Measurements from ENCODE around the gene RASSF5. TPM values are rescaled to one million over a fixed set of nuclear protein-coding genes. Genes with fewer than 3 reads are reported as not detected.

RASSF5 gene
- total and polyA plus RNA-seq, 2 donors from 2014 or later, result 2.4 to 18.8 TPM

- DNase-seq (peak in 4 of 5 donors; percentile 75 to 88 (median 80)), FAIRE-seq (peak; percentile 29)
- H3K9ac ChIP-seq (ENCODE audit: low read length in 3 of 3), result no peak overlapping the region
- intact Hi-C loops (cut with DNase I), result no loop called here
- H3K27me3 ChIP-seq (ENCODE audit: control insufficient read depth, insufficient read depth, low read length), result no peaks in the 10 kb centered on the region
- H3K36me3 ChIP-seq (ENCODE audit: control insufficient read depth in 2 of 3, insufficient read depth in 3 of 3, low read length in 3 of 3), result no peaks in the 10 kb centered on the region
- no peak overlapping the region for H3K27ac ChIP-seq (ENCODE audit: low read depth in 2 of 2, low read length in 2 of 2)
- H3K4me3 ChIP-seq (ENCODE audit: low read length in 3 of 3), result no peak overlapping the region
- no peaks in the 10 kb centered on the region for H3K9me3 ChIP-seq (ENCODE audit: control insufficient read depth in 2 of 3, insufficient read depth in 1 of 3, low read length in 3 of 3)
- peaks cover 0 to 2% (median 0%) of the 10 kb centered on the region in 3 donors for H3K4me1 ChIP-seq (ENCODE audit: control insufficient read depth in 2 of 3, insufficient read depth in 2 of 3, low read depth in 1 of 3, low read length in 3 of 3)
- peak; percentile 80 for TF ChIP-seq CTCF (IDR thresholded peaks at IDR 0.05; ENCODE audit: borderline replicate concordance, extremely low read depth, insufficient read depth)
Measured at GRCh38 chr1:206461602-206462455, 45.5 kb upstream of the RASSF5 start.

- H3K4me3 ChIP-seq (ENCODE audit: low read length in 3 of 3), result no peak overlapping the region
- no peaks in the 10 kb centered on the region for H3K36me3 ChIP-seq (ENCODE audit: control insufficient read depth in 2 of 3, insufficient read depth in 3 of 3, low read length in 3 of 3)
- H3K4me1 ChIP-seq (ENCODE audit: control insufficient read depth in 2 of 3, insufficient read depth in 2 of 3, low read depth in 1 of 3, low read length in 3 of 3), result peaks cover 0 to 4% (median 0%) of the 10 kb centered on the region in 3 donors
- intact Hi-C loops (cut with DNase I), result no loop called here
- no peak for FAIRE-seq
- no peak for DNase-seq
- no peak overlapping the region for H3K9ac ChIP-seq (ENCODE audit: low read length in 3 of 3)
- TF ChIP-seq CTCF (IDR thresholded peaks at IDR 0.05; ENCODE audit: borderline replicate concordance, extremely low read depth, insufficient read depth), result no peak
- no peaks in the 10 kb centered on the region for H3K9me3 ChIP-seq (ENCODE audit: control insufficient read depth in 2 of 3, insufficient read depth in 1 of 3, low read length in 3 of 3)
- H3K27me3 ChIP-seq (ENCODE audit: control insufficient read depth, insufficient read depth, low read length), result no peaks in the 10 kb centered on the region
- no peak overlapping the region for H3K27ac ChIP-seq (ENCODE audit: low read depth in 2 of 2, low read length in 2 of 2)
Measured at GRCh38 chr1:206463137-206463536, 44.2 kb upstream of the RASSF5 start.

GRCh38 chr1:206463911-206464310, 43.4 kb upstream of the RASSF5 start:
- H3K27me3 ChIP-seq (ENCODE audit: control insufficient read depth, insufficient read depth, low read length), result no peaks in the 10 kb centered on the region

More at GRCh38 chr1:206463911-206464310, 43.4 kb upstream of the RASSF5 start:
- Histone ChIP-seq H3K4me1 (ENCODE audit: control insufficient read depth in 2 of 3, insufficient read depth in 2 of 3, low read depth in 1 of 3, low read length in 3 of 3) (peaks cover 0 to 4% (median 0%) of the 10 kb centered on the region in 3 donors), H3K9me3 (ENCODE audit: control insufficient read depth in 2 of 3, insufficient read depth in 1 of 3, low read length in 3 of 3) (no peaks in the 10 kb centered on the region), H3K36me3 (ENCODE audit: control insufficient read depth in 2 of 3, insufficient read depth in 3 of 3, low read length in 3 of 3) (no peaks in the 10 kb centered on the region), H3K9ac (ENCODE audit: low read length in 3 of 3) (no peak overlapping the region), H3K27ac (ENCODE audit: low read depth in 2 of 2, low read length in 2 of 2) (no peak overlapping the region), H3K4me3 (ENCODE audit: low read length in 3 of 3) (no peak overlapping the region)
- no peak for FAIRE-seq
- intact Hi-C loops (cut with DNase I), result no loop called here
- DNase-seq, result no peak
- TF ChIP-seq CTCF (IDR thresholded peaks at IDR 0.05; ENCODE audit: borderline replicate concordance, extremely low read depth, insufficient read depth), result no peak

Measured in kidney (tissue), 14 donors.